Peyer's patch (tissue), 4 donors: ENCODE measurements around the gene BIRC7.

Source experiments
- POLR2A ChIP-seq, 2 donors: fragments of 450-650 bp; IDR thresholded peaks; one replicate each; pipeline ENCODE4 v1.5.1; 2017; ENCODE audit warnings: antibody characterized with exemption in 2 of 2, mild to moderate bottlenecking in 2 of 2, moderate library complexity in 2 of 2
- TF ChIP-seq, protein P1 (sequence below), 6 experiments: fragments of 450-650 bp in 4 of 6; fragments of 200-600 bp in 2 of 6; sonication (generic) in 1 of 6; IDR thresholded peaks; one replicate each; pipeline ENCODE4 v1.5.1; 2017 to 2019; ENCODE audit warnings: antibody characterized with exemption in 6 of 6, mild to moderate bottlenecking in 3 of 6, moderate library complexity in 1 of 6

DNA sequence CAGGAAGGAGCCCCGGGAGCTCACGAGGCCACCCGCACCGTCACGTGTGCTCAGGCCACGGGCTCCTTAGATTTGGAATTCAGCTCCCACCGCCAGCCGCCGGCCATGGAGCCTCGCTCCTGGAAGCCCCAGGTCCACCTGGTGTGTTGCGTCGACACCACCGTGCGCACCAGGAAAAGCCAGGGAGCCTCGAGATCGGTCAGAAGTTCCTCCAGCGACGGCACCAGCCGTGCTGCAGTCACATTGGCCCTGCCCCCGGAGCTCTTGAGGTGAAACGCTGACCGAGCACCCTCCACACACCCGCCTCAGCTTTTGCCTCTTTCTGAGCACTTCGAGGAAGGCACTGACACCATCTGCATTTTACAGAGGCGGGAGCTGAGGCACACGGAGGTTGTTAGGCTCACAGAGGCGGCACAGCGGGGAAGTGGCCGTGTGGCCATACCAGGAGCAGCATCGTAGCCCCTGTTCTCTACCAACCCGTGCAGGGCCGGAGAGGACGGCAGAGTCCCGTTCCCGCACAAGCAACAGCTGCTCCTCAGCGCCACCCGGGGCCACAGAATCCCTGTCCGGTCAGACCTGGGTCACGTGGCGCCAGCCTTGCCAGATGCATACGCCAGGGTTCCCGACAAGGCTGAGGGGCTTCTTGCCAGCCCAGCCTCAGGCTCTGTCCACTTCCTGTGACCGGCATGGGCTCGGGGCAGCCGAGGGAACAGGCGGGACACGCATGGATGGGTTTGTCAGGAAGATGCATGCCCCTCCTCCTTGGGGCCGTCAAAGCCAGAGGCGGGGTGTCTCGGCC, 11.0 kb downstream of the BIRC7 start:
- TF ChIP-seq, protein P1, sequence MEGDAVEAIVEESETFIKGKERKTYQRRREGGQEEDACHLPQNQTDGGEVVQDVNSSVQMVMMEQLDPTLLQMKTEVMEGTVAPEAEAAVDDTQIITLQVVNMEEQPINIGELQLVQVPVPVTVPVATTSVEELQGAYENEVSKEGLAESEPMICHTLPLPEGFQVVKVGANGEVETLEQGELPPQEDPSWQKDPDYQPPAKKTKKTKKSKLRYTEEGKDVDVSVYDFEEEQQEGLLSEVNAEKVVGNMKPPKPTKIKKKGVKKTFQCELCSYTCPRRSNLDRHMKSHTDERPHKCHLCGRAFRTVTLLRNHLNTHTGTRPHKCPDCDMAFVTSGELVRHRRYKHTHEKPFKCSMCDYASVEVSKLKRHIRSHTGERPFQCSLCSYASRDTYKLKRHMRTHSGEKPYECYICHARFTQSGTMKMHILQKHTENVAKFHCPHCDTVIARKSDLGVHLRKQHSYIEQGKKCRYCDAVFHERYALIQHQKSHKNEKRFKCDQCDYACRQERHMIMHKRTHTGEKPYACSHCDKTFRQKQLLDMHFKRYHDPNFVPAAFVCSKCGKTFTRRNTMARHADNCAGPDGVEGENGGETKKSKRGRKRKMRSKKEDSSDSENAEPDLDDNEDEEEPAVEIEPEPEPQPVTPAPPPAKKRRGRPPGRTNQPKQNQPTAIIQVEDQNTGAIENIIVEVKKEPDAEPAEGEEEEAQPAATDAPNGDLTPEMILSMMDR (IDR thresholded peaks at IDR 0.05) = no peak
- TF ChIP-seq POLR2A (IDR thresholded peaks at IDR 0.05) = no peak
